Lower lobe of right lung (tissue), 2 donors: ENCODE results near the gene TMEM234. TPM values are rescaled to one million over a fixed set of nuclear protein-coding genes. Genes with fewer than 3 reads are reported as not detected.

ENCODE experiments used
- ATAC-seq, 2 donors: fragments of 200-7000 bp; cut with Tn5 transposase; one replicate each; pipeline ENCODE4 v1.9.1; 2020 to 2022; ENCODE audit warnings: mild to moderate bottlenecking in 2 of 2, moderate library complexity in 2 of 2
- DNase-seq: peaks from one replicate; pipeline ENCODE4 v3.0.0-alpha.2; 2020
- H3K27ac ChIP-seq: fragments of 200-600 bp; one replicate; pipeline ENCODE4 v1.8.0; 2022
- H3K27me3 ChIP-seq: fragments of 200-600 bp; one replicate; pipeline ENCODE4 v1.8.0; 2022; ENCODE audit warnings: low read depth
- H3K36me3 ChIP-seq: fragments of 200-600 bp; one replicate; pipeline ENCODE4 v1.8.0; 2022; ENCODE audit warnings: mild to moderate bottlenecking
- H3K4me1 ChIP-seq: fragments of 200-600 bp; one replicate; pipeline ENCODE4 v1.8.0; 2022
- H3K4me3 ChIP-seq: fragments of 200-600 bp; one replicate; pipeline ENCODE4 v1.8.0; 2022; ENCODE audit warnings: mild to moderate bottlenecking
- H3K9me3 ChIP-seq: fragments of 200-600 bp; one replicate; pipeline ENCODE4 v1.8.0; 2022
- CTCF ChIP-seq: fragments of 200-600 bp; IDR thresholded peaks from one replicate; pipeline ENCODE4 v1.8.0; 2022; ENCODE audit warnings: antibody characterized with exemption, mild to moderate bottlenecking
- intact Hi-C: fragments of 100-400 bp; cut with DNase I; formaldehyde crosslinking; loops from one replicate; pipeline ENCODE4 v1.11.0; 2022
- total RNA-seq: library from RNA; stranded (reverse); fragmentation: NEBNext Ultra II Directional; extraction: Animal tissue kit (Norgen Biotek cat#: 25700); gene quantifications from one replicate; pipeline ENCODE4 v1.2.1, GENCODE V29; 2021
- donor health status: DM: no; HTN: yes; CAD: no; lungs with severe emphysema.

TMEM234 gene
- total RNA-seq, 1 donor from 2014 or later: 24.5 TPM

GRCh38 chr1:32195972-32196823 is 26.0 kb downstream of the TMEM234 start:
- TF ChIP-seq CTCF: no peak
- intact Hi-C loops: no loop called here
- Histone ChIP-seq H3K4me1 (peaks cover 16% of the 10 kb centered on the region), H3K9me3 (no peaks in the 10 kb centered on the region), H3K27ac (peak overlapping the region; percentile 13), H3K4me3 (no peak overlapping the region), H3K27me3 (no peaks in the 10 kb centered on the region), H3K36me3 (peaks cover 72% of the 10 kb centered on the region)
- DNase-seq (no peak), ATAC-seq (no peak)

- TF ChIP-seq CTCF: no peak
- Histone ChIP-seq H3K4me3 (no peak overlapping the region), H3K27ac (no peak overlapping the region), H3K4me1 (peaks cover 14% of the 10 kb centered on the region), H3K36me3 (peaks cover 78% of the 10 kb centered on the region), H3K27me3 (no peaks in the 10 kb centered on the region), H3K9me3 (no peaks in the 10 kb centered on the region)
- intact Hi-C loops: no loop called here
- ATAC-seq: no peak
- DNase-seq: no peak
Observed at GRCh38 chr1:32195531-32195930, 26.6 kb downstream of the TMEM234 start.

- Histone ChIP-seq H3K4me3 (no peak overlapping the region), H3K27me3 (no peaks in the 10 kb centered on the region), H3K9me3 (no peaks in the 10 kb centered on the region), H3K4me1 (peaks cover 11% of the 10 kb centered on the region), H3K27ac (no peak overlapping the region), H3K36me3 (peaks cover 84% of the 10 kb centered on the region)
- no peak for TF ChIP-seq CTCF
- DNase-seq: no peak
- intact Hi-C loops: no loop called here
- ATAC-seq: no peak
Observed at GRCh38 chr1:32194984-32195383, 27.2 kb downstream of the TMEM234 start.

GRCh38 chr1:32192220-32192948 is 29.8 kb downstream of the TMEM234 start:
- Histone ChIP-seq H3K36me3 (peaks cover 100% of the 10 kb centered on the region), H3K4me1 (peaks cover 4% of the 10 kb centered on the region), H3K27ac (no peak overlapping the region), H3K9me3 (no peaks in the 10 kb centered on the region), H3K4me3 (no peak overlapping the region), H3K27me3 (no peaks in the 10 kb centered on the region)
- TF ChIP-seq CTCF: no peak
- intact Hi-C loops: no loop called here
- DNase-seq (no peak), ATAC-seq (no peak)

GRCh38 chr1:32187850-32188249 is 34.3 kb downstream of the TMEM234 start:
- ATAC-seq (no peak), DNase-seq (no peak)
- Histone ChIP-seq H3K9me3 (no peaks in the 10 kb centered on the region), H3K4me3 (no peak overlapping the region), H3K4me1 (peaks cover 23% of the 10 kb centered on the region), H3K27me3 (no peaks in the 10 kb centered on the region), H3K36me3 (peaks cover 100% of the 10 kb centered on the region), H3K27ac (no peak overlapping the region)
- intact Hi-C loops: no loop called here
- no peak for TF ChIP-seq CTCF
